Measurements from ENCODE around the gene GSS.

GSS gene

GRCh38 chr20:34995696-34996095 is 40.1 kb upstream of the GSS start:
- TF ChIP-seq FOXK2 (IDR thresholded peaks at IDR 0.05): no peak
- TF ChIP-seq SP1 (IDR thresholded peaks at IDR 0.05): no peak
- no peak for TF ChIP-seq HDGF (IDR thresholded peaks at IDR 0.05; ENCODE audit: borderline replicate concordance)
- TF ChIP-seq ARNT (IDR thresholded peaks at IDR 0.05): no peak
- no peak for TF ChIP-seq PKNOX1 (IDR thresholded peaks at IDR 0.05)
- TF ChIP-seq LEF1 (IDR thresholded peaks at IDR 0.05; ENCODE audit: borderline replicate concordance): no peak
- no peak for TF ChIP-seq SUZ12 (IDR thresholded peaks at IDR 0.05)
- TF ChIP-seq FOXM1 (IDR thresholded peaks at IDR 0.05; ENCODE audit: borderline replicate concordance): no peak
- TF ChIP-seq L3MBTL2 (conservative IDR thresholded peaks at IDR 0.05): no peak
- no peak for TF ChIP-seq TARDBP (IDR thresholded peaks at IDR 0.05)
- no peak for TF ChIP-seq ELF4 (IDR thresholded peaks at IDR 0.05)
- no peak for TF ChIP-seq CTBP1 (IDR thresholded peaks at IDR 0.05; ENCODE audit: borderline replicate concordance)
- TF ChIP-seq NFRKB (IDR thresholded peaks at IDR 0.05): no peak
- no peak for TF ChIP-seq BHLHE40 (IDR thresholded peaks at IDR 0.05; ENCODE audit: borderline replicate concordance)
- no peak for TF ChIP-seq FOXA1 (IDR thresholded peaks at IDR 0.05)
- CTCF ChIA-PET: no interaction called here
- POLR2A ChIA-PET: no interaction called here
- DNase-seq (ENCODE audit: extremely low spot score): no peak

- no peak for DNase-seq (ENCODE audit: extremely low spot score)
- CTCF ChIA-PET: no interaction called here
- POLR2A ChIA-PET: no interaction called here
- TF ChIP-seq TARDBP (IDR thresholded peaks at IDR 0.05) (no peak), SP1 (IDR thresholded peaks at IDR 0.05) (no peak), FOXA1 (IDR thresholded peaks at IDR 0.05) (no peak), CTBP1 (IDR thresholded peaks at IDR 0.05; ENCODE audit: borderline replicate concordance) (no peak), BHLHE40 (IDR thresholded peaks at IDR 0.05; ENCODE audit: borderline replicate concordance) (no peak), SUZ12 (IDR thresholded peaks at IDR 0.05) (no peak), L3MBTL2 (conservative IDR thresholded peaks at IDR 0.05) (no peak)
Observed at GRCh38 chr20:34995192-34995591, 39.6 kb upstream of the GSS start.

GRCh38 chr20:34994509-34995131 is 39.0 kb upstream of the GSS start:
- no peak for DNase-seq (ENCODE audit: extremely low spot score)
- CTCF ChIA-PET: no interaction called here
- POLR2A ChIA-PET: no interaction called here
- no peak for TF ChIP-seq ELF4 (IDR thresholded peaks at IDR 0.05)
- no peak for TF ChIP-seq SP1 (IDR thresholded peaks at IDR 0.05)

GRCh38 chr20:34993941-34994508 is 38.4 kb upstream of the GSS start:
- no peak for DNase-seq (ENCODE audit: extremely low spot score)
- TF ChIP-seq LEF1 (IDR thresholded peaks at IDR 0.05; ENCODE audit: borderline replicate concordance) (no peak), TARDBP (IDR thresholded peaks at IDR 0.05) (no peak), ARNT (IDR thresholded peaks at IDR 0.05) (no peak), SUZ12 (IDR thresholded peaks at IDR 0.05) (no peak), HDGF (IDR thresholded peaks at IDR 0.05; ENCODE audit: borderline replicate concordance) (no peak), CTBP1 (IDR thresholded peaks at IDR 0.05; ENCODE audit: borderline replicate concordance) (no peak), ELF4 (IDR thresholded peaks at IDR 0.05) (no peak), NFRKB (IDR thresholded peaks at IDR 0.05) (no peak), FOXK2 (IDR thresholded peaks at IDR 0.05) (no peak), SP1 (IDR thresholded peaks at IDR 0.05) (no peak), L3MBTL2 (conservative IDR thresholded peaks at IDR 0.05) (no peak)
- ChIA-PET POLR2A (no interaction called here), CTCF (no interaction called here)

GRCh38 chr20:34992751-34993417 is 37.3 kb upstream of the GSS start:
- no peak for DNase-seq (ENCODE audit: extremely low spot score)
- POLR2A ChIA-PET: no interaction called here
- CTCF ChIA-PET: no interaction called here
- TF ChIP-seq HDGF (IDR thresholded peaks at IDR 0.05; ENCODE audit: borderline replicate concordance) (no peak), ZNF384 (IDR thresholded peaks at IDR 0.05) (no peak), ARNT (IDR thresholded peaks at IDR 0.05) (no peak), SUZ12 (IDR thresholded peaks at IDR 0.05) (no peak), ELF4 (IDR thresholded peaks at IDR 0.05) (no peak), L3MBTL2 (conservative IDR thresholded peaks at IDR 0.05) (no peak), TARDBP (IDR thresholded peaks at IDR 0.05) (no peak), FOXK2 (IDR thresholded peaks at IDR 0.05) (no peak), SP1 (IDR thresholded peaks at IDR 0.05) (no peak), CTBP1 (IDR thresholded peaks at IDR 0.05; ENCODE audit: borderline replicate concordance) (no peak), FOXM1 (IDR thresholded peaks at IDR 0.05; ENCODE audit: borderline replicate concordance) (no peak), LEF1 (IDR thresholded peaks at IDR 0.05; ENCODE audit: borderline replicate concordance) (no peak), BHLHE40 (IDR thresholded peaks at IDR 0.05; ENCODE audit: borderline replicate concordance) (no peak), FOXA1 (IDR thresholded peaks at IDR 0.05) (no peak), NFRKB (IDR thresholded peaks at IDR 0.05) (no peak), PKNOX1 (IDR thresholded peaks at IDR 0.05) (no peak)

- CTCF ChIA-PET: no interaction called here
- no peak for DNase-seq (ENCODE audit: extremely low spot score)
- POLR2A ChIA-PET: no interaction called here
- no peak for TF ChIP-seq SP1 (IDR thresholded peaks at IDR 0.05)
- TF ChIP-seq SUZ12 (IDR thresholded peaks at IDR 0.05): no peak
- no peak for TF ChIP-seq ELF4 (IDR thresholded peaks at IDR 0.05)
- TF ChIP-seq HDGF (IDR thresholded peaks at IDR 0.05; ENCODE audit: borderline replicate concordance): no peak
- no peak for TF ChIP-seq BHLHE40 (IDR thresholded peaks at IDR 0.05; ENCODE audit: borderline replicate concordance)
- no peak for TF ChIP-seq LEF1 (IDR thresholded peaks at IDR 0.05; ENCODE audit: borderline replicate concordance)
- TF ChIP-seq ARNT (IDR thresholded peaks at IDR 0.05): no peak
- TF ChIP-seq FOXK2 (IDR thresholded peaks at IDR 0.05): no peak
- TF ChIP-seq FOXA1 (IDR thresholded peaks at IDR 0.05): no peak
- TF ChIP-seq ZNF384 (IDR thresholded peaks at IDR 0.05): no peak
Observed at GRCh38 chr20:34990661-34991214, 35.1 kb upstream of the GSS start.
